T-helper 2 cell (primary cell): Measurements from ENCODE around the gene CD276.
"Not testable (repeated sequence)": the region's sequence is repeated elsewhere in the genome, so short reads cannot be mapped to it uniquely, and the experiment has no call there.

Source experiments
- DNase-seq, 5 experiments: peaks; one replicate each; pipeline versions ENCODE4 v3.0.0 to v3.0.0-alpha.2; 2012 to 2022

CD276 gene

DNA sequence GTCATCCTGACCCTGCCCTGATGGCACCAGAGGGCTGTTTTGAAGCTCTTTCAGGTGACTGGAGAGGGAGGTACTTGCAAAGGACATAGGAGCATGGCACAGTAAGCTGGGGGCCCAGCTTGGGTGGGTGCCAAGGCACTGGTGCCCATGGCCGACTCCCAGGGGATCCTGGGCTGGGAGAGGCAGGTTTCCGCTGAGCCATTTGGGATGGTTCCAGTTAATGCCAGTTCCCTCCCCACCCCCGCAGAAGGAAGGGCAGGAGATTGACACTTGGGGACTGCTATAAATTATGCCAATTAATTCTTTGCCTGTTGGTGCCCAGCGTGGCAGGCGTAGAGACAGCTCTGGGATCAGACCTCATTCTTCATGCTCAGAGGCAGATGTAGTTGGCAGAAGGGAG lies 26.1 kb downstream of the CD276 start:
- DNase-seq, result no peak

DNA sequence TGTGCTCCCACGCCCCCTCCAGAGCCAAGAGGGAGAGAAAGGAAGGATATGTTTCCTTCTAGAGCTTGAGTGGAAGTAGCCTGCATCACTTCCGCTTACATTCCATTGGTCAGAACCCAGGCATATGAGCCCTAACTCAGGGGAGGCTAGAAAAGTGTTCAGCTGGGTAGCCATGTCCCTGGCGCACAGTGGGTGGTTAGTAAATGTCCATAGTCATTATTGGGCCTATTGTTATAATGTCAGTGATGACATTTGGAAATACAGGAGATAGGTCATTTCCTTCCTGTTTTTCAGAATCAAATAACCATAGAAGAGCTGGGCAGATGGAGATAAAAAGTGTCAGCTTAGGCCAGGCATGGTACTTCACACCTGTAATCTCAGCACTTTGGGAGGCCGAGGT lies 27.3 kb downstream of the CD276 start:
- no peak for DNase-seq

DNA sequence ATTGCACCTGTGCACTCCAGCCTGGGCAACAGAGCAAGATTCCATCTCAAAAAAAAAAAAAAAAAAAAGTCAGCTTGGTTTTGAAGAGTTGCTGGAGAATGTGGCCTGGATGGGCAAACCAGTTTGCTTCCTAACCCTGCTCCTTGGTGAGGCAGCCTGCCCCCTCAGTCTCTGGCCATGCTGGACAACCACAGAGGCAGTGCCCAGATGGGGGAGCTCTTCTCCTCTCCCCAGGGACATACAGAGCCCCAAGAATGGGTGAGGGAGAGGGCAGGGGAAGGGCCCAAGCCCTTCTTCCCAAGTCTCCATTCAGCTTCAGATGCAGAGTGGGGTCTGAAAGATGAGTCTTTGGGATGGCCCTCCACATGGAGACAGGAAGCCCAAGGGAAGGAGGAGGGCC lies 27.9 kb downstream of the CD276 start:
- DNase-seq, result no peak

DNA sequence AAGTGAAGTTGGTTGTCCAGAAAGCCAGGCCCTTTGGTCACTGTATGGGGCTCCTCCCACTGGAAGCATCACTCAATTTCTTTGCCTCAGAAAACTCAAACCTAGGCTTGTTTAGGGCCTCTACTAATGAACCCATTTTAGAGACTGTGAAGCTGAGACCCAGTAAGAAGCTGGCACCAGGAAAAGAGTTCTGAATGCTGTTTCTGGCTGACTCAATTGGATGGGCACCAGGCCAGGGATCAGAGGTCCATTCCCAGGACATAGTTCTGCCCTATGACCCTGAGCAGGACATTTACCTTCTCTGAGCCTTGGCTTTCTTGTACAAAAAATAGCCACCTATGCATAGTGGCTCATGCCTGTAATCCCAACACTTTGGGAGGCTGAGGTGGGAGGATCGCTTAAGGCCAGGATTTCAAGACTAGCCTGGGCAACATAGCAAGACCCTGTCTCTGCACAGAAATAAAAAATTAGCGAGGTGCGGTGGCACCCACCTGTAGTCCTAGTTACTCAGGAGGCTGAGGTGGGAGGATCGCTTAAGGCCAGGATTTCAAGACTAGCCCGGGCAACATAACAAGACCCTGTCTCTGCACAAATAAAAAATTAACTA lies 30.6 kb downstream of the CD276 start:
- DNase-seq, result no peak

DNA sequence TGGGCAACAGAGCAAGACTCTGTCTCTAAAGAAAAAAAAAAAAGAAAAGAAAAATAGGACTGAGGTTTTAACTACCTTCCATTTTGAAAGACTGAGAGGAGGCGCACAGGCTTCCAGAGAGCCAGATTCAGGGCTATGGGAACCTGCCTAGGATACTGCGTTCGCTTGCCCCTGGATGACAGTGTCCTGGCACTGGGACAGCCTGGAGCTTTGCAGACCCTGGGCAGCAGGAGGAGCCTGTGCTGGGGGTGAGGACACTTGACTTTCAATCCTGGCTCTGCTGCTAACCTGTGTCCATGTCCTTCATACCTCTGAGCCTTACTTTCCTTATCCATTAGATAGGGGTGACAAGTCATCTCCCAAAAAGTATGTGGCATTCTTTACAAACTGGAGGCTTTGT lies 31.2 kb downstream of the CD276 start:
- no peak for DNase-seq

DNA sequence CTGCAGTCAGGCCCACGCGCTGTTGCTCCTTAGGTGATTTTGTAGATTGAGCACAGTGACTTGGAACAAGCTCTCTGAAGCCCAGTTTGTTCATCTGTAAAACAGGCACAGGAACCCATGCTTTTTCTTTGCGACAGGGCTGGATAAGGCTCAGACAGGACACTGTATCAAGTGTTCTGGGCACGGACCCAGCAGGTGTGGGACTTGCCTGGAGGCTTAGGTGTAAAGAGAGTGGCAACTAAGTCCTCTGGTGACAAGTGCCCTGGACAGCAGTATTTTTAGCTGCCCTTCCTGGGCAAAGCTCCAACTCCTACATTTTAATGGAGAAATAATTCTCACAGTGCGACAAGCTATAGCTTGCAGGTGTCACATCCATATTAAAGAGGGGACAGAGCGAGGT lies 32.2 kb downstream of the CD276 start:
- DNase-seq, result no peak

DNA sequence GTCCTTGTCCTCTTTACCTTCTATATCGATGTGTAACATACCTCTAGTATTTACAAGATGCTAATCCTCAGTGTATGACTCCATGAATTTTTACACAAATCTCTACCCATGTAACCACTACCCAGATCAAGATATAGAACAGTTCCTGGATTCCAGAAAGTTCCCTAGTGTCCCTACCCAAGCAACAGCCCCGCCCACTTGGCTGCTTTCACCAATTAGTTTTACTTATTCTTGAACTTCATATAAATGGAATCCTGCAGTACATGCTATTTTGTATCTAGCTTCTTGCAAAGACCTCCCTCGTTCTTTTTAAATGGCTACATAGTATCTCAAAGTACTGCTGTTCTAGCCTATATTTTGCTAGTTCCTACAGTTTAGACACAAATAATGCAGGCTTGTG lies 33.0 kb downstream of the CD276 start:
- no peak for DNase-seq

DNA sequence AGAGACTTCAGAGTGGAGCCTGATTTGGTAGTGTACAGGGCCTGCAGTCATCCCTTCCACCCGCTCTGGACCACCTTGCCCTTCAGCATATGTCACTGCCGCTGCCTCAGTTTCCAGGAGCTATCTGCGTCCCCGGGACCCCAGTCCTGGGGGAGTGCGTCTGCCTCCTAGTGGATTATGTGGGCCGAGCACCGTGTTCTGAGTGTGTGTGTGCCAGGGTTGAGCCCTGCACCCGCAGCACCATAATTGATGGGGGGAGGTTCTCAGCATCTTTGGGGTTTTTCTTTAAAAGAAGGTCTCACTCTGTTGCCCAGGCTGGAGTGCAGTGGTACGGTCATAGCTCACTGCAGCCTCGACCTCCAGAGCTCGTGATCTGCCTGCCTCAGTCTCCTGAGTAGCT lies 33.6 kb downstream of the CD276 start:
- DNase-seq, result no peak

DNA sequence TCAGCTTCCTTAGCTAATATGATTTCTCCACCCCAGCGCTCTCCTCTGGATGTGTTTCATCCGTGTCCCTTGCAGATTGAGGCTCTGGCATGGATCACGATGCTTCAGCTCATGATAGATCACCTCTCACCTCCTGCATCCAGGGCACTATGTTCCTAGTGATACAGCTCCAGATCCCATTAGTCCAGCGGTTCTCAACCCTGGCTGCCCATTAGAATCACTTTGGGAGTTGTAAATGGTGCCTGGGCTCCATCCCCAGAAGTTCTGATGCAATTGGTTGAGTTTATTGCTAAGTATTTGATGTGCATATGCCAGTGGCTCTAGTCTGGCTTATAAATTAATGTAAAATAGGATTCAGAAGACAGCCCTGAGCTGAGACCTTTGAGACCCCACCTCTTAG lies 34.5 kb downstream of the CD276 start:
- no peak for DNase-seq

DNA sequence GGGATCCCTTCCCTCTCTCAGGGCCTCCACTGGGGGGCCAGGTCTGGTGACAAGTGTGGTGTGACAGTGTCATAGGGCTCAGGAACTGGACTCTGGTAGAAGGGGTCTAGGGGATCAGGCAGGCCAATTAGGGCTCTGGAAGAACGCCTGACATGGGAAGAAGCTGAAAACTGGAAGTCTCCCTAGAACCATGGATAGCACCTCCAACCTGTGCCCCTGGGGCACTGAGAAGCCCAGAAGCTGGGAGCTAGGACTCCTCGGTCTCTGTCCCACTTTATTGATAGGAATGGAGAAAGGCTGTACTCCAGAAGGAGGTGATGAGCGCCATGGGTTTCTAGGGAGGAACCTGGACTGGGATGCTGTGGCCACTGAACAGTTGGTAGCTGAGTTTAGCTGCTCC lies 38.2 kb downstream of the CD276 start:
- no peak for DNase-seq

DNA sequence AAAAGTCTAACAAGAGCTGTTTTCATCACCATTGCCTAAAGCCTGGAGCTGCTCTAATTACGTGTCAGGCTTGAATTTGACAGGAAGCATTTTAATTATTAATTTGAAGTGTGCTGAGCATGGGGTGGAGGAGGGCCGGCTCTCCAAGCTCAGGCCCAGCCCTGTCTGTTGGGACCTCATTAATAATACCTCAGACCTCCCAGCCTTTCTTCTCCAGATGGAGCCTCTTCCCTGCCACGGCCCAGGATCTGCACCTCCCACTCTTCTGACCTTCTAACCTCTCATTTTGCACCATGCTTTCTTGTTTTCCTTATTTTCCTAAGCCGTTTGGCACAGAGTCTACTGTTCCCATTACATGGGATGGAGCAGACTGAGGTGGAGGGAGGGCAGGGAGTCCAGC lies 39.0 kb downstream of the CD276 start:
- no peak for DNase-seq

DNA sequence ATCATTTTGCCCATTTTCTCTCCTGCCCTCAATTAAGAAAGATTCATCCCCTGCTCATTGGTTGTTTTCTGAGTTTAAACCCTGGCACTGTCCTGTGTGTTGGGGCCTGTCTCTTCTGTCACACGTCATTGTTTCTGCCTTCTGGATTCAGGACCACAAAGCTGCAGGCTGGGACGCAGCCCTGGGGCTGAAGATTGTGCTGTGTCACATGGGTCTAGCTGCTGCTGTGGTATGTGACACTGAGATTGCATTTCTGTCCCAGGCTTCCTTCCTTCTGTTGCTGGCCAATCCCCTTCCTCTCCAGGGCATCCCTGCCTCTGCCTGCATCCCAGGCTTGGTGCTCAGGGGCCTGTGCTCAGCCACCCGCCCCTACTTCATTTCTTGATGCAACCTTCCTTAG lies 40.0 kb downstream of the CD276 start:
- no peak for DNase-seq

DNA sequence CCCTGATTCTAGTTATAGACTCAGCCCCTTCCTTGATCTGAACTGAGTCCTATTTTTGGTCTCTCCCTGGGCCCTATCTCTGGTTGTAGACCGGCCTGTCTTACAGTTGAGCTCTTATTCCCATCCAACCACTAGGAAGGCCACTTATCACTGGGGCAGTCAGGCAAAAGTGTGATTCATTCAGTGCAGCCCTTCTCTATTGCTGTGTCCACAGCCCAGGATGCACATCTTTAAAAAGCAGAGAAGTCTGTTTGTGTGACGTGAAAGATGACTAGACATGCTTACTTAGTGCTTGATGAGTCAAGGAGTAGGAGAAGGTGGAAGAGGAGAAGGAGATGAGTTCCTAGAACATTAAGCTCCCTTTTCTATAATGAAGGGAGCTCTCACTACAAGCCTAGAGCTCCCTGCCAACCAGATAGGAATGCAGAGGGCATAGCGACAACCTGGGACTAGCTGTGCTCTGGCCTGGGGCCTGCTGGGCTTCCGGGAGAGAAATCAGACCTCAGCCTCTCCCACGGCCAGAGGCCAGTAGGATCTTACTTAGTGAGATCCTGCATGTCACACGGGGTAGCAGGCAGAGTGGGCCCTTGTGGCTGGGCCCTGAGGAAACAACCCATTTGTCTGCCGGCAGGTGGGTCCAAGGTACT lies 43.3 kb downstream of the CD276 start:
- no peak for DNase-seq

DNA sequence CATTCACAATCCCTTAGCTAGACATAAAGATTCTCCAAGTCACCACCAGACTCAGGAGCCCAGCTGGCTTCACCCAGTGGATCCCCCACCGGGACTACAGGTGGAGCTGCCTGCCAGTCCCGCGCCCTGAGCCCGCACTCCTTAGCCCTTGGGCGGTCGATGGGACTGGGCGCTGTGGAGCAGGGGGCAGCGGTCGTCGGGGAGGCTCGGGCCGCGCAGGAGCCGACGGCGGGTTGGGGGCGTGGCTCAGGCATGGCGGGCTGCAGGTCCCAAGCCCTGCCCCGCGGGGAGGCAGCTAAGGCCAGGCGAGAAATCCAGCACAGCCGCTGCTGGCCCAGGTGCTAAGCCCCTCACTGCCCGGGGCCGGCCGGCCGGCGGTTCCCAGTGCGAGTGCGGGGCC lies 47.9 kb downstream of the CD276 start:
- DNase-seq, result not testable (repeated sequence)

DNA sequence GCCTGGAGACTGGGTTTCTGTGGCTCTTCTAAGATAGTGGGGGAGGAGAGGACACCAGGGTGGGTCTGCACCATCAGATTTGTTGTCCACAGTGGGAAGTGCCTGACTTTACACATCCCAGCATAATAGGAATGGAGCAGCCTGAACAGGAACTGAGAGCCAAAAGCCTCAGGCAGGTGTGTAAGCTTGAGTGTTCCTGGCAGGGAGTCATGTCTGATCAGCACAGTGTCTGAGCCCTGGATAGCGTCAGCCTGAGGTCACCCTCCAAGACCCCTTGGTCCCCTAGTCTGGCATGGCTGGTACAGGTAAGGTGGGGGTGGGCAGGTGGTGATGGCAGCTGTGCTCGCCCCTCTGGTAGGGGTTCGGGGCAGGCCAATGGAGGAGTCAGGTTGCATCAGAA lies 48.7 kb downstream of the CD276 start:
- DNase-seq, result no peak

DNA sequence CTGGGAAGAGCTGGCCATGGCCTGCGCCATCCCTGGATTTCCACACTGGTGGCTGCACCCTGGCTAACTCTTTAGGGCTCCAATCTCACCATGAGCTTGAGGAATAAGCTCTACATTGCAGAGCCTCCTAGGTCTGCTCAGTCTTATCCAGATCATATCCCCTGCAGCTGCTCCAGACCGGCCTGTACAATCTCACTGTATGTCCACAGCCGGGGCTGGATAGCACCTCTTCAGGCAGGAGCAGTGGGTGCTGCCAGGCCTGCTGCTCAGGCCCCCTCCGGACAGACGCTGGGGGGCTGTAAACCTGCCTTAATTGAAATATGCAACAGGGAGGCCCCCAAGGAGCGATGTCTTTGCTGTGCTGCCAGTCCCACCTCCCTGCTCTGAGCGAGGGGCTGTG lies 53.4 kb downstream of the CD276 start:
- DNase-seq, result no peak

DNA sequence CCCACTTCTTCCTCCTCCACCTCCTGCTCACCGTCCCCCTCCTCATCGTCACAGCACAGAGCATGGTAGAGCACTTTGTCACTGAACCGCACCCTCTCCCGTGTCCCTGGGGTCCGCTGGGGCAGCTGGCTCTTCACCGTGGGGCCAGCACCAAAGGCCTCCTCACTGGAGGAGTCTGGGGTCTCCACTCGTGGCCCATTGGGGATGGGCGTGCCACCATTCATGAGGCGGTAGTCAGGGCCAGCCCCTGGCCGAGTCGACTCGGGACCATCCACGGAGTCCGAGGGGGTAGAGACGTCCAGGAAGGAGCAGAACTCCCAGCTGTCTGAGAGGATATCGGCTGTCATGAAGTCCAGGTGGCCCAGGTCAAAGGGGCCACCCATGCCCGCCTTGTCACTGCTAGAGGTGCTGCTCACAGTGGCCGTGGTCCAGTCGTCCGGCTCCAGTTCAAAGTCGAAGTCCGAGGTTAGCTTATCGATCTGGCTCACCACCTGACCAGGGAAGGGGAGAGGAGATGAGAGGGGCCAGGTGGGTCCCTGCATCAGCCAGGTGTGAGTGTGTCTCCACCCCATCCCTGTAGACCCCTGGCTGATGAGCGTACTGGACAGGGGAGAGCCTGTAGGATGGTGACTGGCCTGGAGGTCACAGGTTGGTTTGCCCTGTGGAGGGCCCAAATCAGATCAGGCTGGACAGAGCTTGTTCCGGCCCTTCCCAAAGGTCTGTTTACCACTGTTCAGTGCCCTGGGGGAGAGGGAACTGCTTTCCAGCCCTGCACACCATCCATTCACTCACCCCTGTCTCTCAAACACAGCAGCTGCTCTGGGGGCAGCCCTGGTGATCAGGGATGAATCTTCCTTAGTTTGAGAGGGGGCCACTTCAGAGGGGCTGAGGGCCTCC lies 56.2 kb downstream of the CD276 start:
- DNase-seq, result no peak

DNA sequence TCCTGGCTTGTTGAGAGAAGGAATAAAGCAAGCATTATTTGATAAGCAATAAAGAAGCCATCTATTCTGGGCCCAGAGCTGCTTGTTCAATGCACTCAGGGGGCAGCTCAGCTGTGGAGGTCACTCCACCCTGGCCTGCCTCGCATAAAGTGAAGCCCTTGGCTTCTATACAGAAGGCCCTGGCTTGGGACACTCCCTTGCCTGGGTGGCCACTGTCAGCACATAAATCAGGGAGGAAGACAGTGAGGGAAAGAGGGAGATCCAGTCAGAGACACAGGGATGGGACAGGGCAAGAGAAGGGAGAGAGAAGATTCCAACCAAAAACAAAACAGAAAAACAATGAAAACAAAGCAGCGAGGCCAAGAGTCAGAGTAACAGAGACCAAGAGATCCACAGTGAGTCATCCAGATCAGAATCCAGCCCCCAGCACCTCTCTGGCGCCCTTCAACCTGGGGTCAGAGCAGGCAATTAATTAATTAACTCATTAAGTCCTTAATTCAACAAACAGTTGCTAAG lies 57.2 kb downstream of the CD276 start:
- no peak for DNase-seq

DNA sequence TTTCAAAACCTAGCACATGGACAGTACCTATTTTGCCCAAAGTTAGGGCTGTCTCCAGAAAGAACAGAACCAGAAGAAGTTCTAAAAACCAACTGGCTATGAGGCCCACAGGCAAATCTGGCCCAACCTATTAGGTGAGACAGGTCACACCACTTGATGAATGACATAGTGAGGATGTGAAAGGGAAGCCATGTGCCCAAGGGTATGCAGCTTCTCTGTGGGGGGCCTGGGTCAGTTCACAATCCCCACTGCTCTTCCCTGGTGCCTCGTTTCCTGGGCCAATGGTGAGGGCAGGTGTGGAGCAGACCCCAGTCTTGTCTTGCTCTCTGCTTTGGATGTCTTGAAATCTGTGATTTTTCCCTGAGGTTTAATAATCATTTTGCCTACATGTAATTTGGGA lies 60.1 kb downstream of the CD276 start:
- DNase-seq, result no peak

DNA sequence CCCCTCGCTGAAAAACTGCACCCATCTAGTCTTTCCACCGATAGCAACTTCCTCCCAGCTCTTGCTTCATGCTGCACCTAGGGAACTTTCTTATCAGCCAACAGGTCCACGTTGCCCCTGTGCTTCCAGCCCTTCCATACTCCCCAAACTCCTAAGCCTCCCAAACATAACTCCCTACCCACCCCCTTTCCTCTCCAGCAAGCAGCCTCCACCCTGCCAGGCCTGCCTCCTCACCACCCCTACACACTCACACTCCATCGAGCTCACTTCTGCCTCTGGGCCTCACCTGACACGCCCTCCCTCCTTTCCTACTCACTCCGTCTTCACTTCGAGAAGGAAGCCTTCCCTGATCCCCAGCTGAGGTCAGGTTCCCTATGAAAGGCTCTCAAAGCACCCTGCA lies 60.9 kb downstream of the CD276 start:
- no peak for DNase-seq

DNA sequence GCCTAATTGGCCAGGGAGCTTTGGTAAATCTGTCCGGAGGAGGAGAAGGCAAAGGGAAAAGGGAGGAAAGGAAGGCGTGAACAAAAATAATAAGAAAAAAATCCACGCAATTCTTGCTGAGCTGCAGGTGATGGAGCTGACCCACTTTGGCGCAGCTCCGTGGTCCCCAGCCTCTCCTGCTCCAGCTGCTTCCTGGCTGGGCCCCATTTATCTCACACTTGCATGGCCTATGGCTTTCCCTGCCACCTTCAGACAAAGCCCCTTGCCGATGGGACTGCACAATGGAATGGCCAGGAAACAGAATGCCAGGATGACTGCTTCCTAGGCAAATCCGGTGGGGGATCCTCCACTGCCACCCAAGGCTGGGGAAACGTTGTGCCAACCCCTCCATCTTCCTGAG lies 62.1 kb downstream of the CD276 start:
- no peak for DNase-seq

DNA sequence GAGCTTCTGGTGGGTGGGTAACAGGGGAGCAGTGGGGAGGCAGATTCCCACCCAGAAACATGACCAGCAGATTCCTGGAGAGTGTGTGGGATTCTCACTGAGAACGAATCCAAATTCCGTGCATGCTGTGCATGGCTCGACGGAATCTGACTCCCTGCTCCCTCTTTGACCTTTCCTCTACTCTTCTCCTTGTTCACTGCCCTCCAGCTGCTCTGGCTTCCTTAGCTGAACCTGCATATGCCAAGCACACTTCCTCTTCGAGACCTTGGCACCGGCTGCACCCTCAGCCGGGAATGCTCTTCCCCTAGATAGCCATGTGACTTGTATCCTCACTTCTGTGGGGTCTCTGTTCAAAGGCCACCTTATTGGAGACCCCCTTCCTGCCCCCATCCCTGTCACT lies 62.7 kb downstream of the CD276 start:
- no peak for DNase-seq

DNA sequence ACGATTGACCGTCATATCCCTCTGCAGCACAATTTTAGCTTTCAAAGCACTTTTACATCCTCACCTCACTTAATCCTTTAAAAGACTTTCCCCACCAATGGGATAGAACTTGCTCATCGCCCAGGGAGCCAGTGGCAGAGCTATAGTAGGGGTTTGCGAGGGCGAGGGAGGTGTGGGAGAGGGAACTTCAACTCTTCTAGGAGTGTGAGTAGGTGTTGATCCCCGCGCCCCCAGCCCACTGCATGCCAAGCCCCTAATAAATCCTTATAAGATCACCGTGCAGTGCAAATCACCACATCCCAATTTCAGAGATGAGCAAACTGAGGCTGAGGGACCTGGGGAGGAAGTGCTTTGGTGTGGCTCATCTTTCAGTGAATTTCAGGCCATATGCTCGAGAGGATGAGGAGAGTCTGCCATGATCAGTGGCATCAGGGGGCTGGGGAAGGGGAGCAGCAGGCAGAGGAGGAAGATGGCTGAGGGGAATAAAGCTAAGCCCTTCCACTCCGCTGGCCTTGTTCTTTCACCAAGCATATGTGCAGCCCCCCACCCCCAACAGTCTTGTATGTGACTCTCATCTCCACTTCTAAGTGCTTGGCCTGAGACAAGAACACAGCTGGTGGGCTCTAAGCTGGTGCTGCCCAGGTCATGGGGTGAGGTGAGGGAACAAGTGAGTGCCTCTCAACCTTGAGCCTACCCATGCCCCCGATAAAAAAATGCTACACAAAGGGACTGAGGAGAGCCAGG lies 63.8 kb downstream of the CD276 start:
- DNase-seq, result no peak
